NCI-H1417 (cell line): ENCODE data around the gene TLE3.

Experiments used
- DNase-seq, 3 experiments: peaks; one replicate each; lab custom pipeline; 2025; lab: John Stamatoyannopoulos, UW

Gene TLE3

GRCh38 chr15:70084461-70084860, 13.3 kb downstream of the TLE3 start:
- no peak for DNase-seq

GRCh38 chr15:70083946-70084345, 13.8 kb downstream of the TLE3 start:
- DNase-seq: no peak

- peak in 2 of 3 experiments; percentile 31 to 50 for DNase-seq
Observed at GRCh38 chr15:70083418-70083817, 14.3 kb downstream of the TLE3 start.

GRCh38 chr15:70082281-70082900, 15.3 kb downstream of the TLE3 start:
- no peak for DNase-seq

- DNase-seq: no peak
Observed at GRCh38 chr15:70081612-70082011, 16.1 kb downstream of the TLE3 start.

GRCh38 chr15:70080347-70080746, 17.4 kb downstream of the TLE3 start:
- no peak for DNase-seq

GRCh38 chr15:70079888-70080287, 17.8 kb downstream of the TLE3 start:
- no peak for DNase-seq

DNA sequence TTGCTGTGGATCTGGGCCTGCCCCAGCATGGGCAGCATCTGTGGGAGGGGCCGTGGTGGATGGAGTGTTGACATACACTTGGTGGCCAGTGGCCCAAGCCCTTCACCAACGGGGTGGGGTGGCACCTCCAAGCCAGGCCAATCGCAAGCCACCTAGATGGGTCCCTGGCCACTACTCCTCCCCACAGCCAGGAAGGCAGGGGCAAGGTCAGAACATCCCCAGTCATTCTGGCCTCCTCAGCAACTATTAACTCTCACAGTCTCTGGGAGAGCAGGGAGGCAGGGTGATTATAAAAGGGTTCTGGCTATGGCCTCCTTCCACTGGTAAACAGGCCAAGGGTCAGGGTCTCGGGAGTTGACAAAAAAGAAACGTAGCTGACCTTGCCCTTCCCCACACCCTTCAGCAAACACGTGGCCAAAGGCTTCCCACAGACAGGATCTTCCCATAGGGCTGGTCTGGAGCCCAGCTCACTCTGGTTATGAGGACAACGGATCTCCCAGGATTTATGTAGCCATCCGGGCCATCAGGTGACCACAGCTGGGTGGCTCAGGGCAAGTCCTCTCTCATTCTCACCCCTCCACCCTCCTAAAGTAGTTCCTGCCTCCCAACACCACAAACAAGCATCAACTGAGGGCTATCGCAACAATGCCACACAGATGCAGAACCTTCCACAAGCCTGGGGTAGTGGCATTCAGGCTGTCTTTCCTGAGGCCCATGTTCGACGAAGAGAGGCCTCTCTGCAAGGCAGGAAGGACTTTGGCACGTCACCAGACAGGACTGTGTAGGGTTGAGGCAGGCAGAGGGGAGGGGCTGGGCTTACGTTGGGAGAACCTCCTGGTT, 18.9 kb downstream of the TLE3 start:
- DNase-seq: no peak

- DNase-seq: no peak
Observed at GRCh38 chr15:70077188-70078147, 20.2 kb downstream of the TLE3 start.

- no peak for DNase-seq
Observed at GRCh38 chr15:70074380-70074779, 23.3 kb downstream of the TLE3 start.

DNA sequence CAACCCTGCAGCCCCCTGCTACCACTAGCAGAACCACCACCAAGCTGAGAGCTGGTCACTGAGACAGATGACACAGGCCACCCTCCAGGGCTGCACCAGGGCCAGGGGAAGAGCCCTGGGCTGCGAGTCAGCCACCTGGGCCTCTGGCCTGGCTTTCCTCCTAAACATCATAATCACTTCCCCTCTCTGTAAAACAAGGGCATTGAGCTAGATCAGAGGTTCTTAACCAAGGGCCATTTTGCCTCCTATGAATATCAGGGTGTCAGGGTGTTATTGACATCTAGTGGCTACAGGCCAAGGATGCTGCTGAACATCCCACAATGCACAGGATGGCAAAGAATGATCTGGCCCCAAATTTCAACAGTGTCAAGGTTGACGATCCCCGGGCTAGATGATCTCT, 25.2 kb downstream of the TLE3 start:
- no peak for DNase-seq

- DNase-seq: peak in 1 of 3 experiments; percentile 16
Observed at GRCh38 chr15:70071799-70072198, 25.9 kb downstream of the TLE3 start.

- DNase-seq: no peak
Observed at GRCh38 chr15:70069716-70070115, 28.0 kb downstream of the TLE3 start.

GRCh38 chr15:70068783-70069565, 28.7 kb downstream of the TLE3 start:
- no peak for DNase-seq

GRCh38 chr15:70067681-70068080, 30.0 kb downstream of the TLE3 start:
- no peak for DNase-seq

DNA sequence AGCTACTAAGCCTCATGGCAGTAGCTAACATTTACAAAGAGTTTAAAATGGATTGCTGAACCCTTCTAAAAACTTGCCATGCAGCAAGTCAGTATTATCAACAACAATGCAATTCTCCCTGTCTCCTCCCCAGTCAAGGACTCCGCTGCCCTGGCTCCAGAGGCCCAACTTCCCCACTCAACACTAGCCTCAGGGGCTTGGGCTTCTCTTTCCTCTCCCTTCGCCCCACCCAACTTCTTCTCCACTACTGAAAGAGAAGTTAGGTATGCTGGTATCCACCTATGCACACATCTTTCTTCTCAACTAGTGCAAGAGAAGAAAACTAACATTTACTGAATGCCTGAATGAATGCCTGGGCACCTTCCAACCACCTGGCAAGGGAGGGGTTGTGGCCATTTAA, 30.7 kb downstream of the TLE3 start:
- DNase-seq: no peak

DNA sequence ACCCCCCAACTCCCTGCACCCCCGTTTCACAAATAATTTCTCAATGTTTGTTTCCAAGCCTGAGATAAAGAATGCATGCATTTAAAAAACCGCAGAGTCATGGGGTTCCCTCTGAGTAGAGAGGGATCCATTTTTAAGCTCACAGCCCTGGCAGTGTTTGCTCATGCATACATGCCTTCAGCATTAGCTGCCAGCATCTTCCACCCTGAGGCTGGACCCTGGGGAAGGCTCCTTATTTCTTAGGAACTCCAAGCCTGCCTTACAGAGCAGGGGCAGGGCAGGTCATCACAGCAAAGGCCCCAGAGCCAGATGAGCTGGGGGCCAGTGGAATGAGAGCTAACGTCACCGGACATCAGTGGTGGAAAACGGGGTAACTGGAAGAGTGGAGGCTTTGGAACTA, 31.3 kb downstream of the TLE3 start:
- DNase-seq: no peak

- no peak for DNase-seq
Observed at GRCh38 chr15:70066004-70066403, 31.7 kb downstream of the TLE3 start.

GRCh38 chr15:70065006-70065722, 32.6 kb downstream of the TLE3 start:
- no peak for DNase-seq

- no peak for DNase-seq
Observed at GRCh38 chr15:70064441-70064840, 33.3 kb downstream of the TLE3 start.

DNA sequence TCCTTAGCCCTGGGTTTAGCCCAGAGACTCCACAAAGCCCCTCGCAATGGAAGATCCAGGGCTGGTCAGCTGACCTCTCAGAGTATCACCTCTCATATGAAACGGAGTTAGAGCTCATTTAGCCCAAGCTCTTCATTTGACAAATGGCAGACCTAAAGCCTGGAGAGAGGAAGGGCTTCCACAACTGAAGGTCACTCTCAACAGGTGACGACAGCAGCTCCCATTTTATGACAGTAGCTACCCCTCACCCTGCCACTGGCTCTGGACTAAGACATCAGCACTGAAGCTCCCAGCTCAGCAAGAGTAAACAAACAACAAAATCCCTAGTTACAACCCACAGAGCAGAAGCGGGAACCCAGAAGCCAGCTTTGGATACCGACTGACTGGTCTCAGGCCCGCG, 33.7 kb downstream of the TLE3 start:
- DNase-seq: no peak
